NCI-H774 (cell line): ENCODE results near the gene RPL35.

Source experiments
- DNase-seq: peaks from one replicate; lab custom pipeline; 2025; lab: John Stamatoyannopoulos, UW

Gene RPL35

GRCh38 chr9:124877021-124877782, 15.4 kb upstream of the RPL35 start:
- DNase-seq = no peak

DNA sequence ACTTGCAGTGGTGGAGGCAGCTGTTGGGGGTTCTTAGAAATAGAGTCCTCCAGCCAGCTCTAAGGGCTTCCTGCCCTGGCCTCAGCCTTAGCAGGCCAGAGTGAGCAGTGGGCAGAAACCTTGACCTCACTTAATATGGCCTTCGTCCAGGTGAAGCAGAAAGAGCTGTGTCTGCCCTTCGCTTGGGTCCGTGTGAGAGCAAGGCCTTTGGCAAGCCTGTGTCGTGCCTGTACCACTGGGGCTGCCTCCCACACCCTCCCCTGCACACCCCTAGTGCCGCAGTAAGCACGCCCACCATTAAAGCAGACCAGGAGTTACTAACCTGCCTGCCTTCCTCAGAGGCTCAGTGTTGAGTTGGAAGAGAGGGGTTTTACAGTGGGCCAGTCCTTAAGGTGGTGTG, 13.7 kb upstream of the RPL35 start:
- no peak for DNase-seq

DNA sequence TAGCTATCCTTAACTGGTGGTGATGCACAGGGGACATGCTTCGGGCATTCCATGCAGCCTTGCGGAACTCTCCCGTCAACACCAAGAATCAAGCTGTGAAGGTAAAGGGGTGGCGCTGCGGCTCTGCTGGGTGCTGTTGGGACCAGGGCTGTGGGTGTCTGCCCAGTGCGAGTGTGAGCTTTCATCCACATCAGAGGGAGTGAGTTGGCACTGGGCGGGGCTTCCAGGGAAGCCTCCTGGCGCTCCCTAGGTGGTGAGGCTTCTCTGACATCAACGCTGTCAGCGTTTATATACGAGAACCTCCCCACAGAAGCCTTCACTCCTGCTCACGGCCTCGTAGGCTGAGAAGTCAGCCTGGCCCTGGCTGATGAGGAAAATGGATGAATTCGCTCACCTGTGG, 11.9 kb upstream of the RPL35 start:
- no peak for DNase-seq

GRCh38 chr9:124871156-124871561, 9.4 kb upstream of the RPL35 start:
- DNase-seq = no peak

DNA sequence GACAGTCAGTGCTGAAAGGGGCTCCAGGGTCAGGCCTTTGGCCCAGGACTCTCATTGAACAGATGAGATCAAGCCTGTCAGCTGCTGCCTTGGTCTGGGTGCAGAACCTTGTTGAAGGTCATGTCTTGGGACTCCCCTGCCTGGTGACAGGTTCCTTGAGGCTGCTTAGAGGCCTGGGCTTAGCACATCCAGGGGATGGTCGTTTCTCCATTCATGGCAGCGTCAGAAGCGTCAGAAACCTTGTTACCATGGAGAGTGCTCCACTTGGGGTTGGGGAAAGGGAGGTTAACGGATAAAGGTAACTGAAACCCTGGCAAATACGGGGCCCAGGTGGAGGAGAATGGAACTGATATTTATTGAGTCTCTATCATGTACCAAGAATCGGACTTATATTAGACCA, 9.0 kb upstream of the RPL35 start:
- no peak for DNase-seq

GRCh38 chr9:124869986-124870560, 8.3 kb upstream of the RPL35 start:
- DNase-seq = no peak

- DNase-seq = no peak
Observed at GRCh38 chr9:124869466-124869985, 7.8 kb upstream of the RPL35 start.

DNA sequence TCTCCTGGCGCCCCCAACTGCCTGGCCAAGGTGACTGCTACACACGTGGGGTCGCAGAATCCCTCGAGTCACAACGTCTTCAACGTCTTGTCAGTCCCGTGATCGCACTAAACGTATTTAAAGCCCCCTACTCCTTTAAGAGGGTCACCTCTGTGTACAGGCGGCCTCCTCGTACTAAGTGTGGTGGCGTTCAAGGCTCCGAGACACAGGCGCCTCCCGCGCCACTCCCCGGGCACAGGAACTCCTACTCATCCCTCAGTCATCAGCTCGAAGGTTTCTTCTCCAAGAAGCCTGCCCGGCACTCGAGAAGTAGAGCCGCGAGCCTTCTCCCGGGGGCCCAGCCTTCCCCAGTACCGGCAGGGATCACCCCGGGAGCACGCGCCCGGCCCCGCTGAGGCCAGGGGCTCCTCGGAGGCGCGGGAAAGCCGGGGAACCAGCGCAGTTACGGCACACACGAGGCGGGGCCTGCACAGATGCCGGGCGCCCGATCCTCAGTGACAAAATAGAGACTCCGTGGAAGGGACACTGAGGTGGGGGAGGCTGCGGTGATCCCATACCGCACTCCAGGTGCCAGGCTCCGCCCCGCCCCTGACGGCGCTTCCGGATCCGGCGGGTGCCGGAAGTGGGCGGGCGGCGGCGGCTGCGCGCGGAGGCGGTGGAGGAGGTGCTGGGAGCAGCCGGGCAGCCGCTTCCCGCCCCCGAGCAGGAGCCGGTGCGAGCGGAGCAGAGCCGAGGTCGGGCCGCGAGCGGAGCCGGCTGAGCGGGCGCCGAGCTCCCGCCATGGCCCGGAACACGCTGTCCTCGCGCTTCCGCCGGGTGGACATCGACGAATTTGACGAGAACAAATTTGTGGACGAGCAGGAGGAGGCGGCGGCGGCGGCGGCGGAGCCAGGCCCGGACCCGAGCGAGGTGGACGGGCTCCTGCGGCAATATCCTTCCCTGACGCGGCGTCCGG, 7.0 kb upstream of the RPL35 start:
- DNase-seq = peak; percentile 88

- DNase-seq = no peak
Observed at GRCh38 chr9:124863371-124863871, 1.7 kb upstream of the RPL35 start.

- no peak for DNase-seq
Observed at GRCh38 chr9:124860582-124861341, 995 bp downstream of the RPL35 start.

- no peak for DNase-seq
Observed at GRCh38 chr9:124859803-124860581, 1.8 kb downstream of the RPL35 start.

- no peak for DNase-seq
Observed at GRCh38 chr9:124858330-124859046, 3.3 kb downstream of the RPL35 start.

- DNase-seq = no peak
Observed at GRCh38 chr9:124857533-124858162, 4.1 kb downstream of the RPL35 start.

DNA sequence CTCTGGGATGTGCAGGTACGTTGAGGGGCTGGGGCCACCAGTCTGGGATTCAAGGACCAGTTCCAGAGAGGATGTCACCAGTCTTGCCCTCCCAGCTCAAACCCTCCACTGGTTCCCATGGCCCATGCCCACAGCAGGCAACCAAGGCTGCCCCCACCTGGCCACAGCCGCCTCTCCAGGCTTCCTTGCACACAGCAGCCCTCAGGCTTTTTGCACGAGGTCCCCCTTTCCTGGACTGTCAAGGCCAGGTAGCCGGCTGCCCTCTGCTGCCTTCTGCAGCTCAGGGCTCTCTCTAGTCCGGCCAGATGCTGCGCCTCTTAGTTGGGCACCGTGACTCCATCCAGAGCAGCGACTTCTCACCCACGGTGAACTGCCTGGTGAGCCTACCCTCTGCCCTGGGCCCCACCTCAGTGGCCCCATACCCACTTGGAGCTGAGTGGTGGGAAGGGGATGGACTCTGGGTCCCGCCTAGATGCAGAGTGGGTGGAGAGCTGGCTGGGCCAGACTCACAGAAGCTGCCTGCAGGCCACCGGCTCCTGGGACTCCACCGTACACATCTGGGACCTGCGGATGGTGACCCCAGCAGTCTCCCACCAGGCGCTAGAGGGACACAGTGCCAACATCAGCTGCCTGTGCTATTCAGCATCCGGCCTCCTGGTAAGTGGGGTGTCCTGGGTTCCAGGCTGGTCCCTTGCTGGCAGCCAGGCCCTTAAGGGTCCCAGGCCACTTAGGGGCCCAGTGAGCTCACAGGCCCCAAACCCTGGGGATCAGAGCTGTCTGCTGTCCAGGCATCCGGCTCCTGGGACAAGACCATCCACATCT, 5.6 kb downstream of the RPL35 start:
- no peak for DNase-seq

- no peak for DNase-seq
Observed at GRCh38 chr9:124855566-124855943, 6.2 kb downstream of the RPL35 start.

GRCh38 chr9:124854822-124855221, 6.9 kb downstream of the RPL35 start:
- no peak for DNase-seq

DNA sequence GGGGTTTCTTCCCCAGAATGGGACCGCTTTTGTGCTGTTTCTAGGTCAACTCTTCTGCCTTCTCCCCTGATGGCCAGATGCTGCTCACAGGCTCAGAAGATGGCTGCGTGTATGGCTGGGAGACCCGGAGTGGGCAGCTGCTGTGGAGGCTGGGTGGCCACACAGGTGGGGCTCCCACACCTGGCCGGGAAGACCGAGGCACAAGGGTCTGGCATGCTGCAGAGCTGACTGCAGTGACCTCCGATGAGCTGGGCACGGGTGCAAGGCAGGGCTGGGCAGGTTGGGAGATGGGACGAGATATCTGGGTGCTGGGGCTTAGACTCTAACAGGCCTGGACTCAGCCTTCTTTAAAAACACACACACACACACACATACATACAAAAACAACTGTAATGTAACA, 7.6 kb downstream of the RPL35 start:
- DNase-seq = no peak

DNA sequence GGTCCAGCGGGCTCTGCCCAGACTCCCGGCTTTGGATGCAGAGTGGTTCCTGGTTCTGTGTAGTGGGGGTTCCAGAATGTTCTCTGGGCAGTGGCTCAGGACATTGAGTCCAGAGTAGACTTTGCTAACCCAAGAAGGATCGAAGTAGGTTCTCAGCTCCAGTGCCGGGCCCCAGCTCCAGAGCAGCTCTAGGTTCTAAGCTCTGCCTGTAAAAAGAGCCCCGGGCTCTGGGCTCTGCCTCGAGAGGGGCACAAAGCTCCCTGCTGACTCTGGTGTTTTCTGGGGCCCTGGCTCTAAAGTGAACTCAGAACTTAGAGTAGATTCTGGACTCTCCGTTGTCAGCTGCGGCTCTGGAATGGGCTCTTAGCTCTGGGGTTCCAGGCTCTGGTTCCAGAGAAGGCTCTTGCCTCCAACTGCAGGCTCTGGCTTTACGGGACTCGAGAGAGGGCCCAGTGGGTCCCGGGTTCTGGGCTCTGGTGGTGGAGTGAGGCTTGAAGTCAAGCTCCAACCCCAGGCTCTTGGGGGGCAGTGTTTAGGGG, 8.1 kb downstream of the RPL35 start:
- no peak for DNase-seq
